ENCODE results near the gene CUL2.

DNA sequence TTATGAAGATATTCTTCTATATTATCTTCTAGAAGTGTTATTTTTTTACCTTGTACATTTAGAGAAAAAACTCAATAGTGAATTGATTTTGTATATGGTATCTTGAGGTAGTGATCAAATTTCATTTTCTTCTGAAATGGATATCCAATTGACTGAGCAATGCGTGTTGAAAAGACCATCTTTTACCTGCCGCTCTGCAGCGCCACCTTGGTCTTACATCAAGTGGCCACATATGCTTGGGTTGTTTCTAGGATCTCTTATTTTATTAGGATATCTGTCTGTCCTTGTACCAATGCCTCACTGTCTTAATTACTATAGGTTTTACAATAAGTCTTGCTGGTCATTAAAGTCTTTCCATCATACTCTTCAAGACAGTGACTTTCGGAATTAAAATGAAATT, 53.0 kb downstream of the CUL2 start:
- TF ChIP-seq GATA2 (IDR thresholded peaks at IDR 0.05; ENCODE audit: low read depth, low read length) (no peak), GATA3 (IDR thresholded peaks at IDR 0.05; ENCODE audit: low read depth, low read length) (no peak)

Data from SH-SY5Y (cell line).